ENCODE measurements around the gene SMPD3.

Gene SMPD3

GRCh38 chr16:68403177-68403576 lies 45.1 kb downstream of the SMPD3 start:
- H3K36me3 ChIP-seq (ENCODE audit: insufficient read depth, low read length) = no peaks in the 10 kb centered on the region
- H3K27me3 ChIP-seq (ENCODE audit: insufficient read depth, low read length) = peaks cover 7% of the 10 kb centered on the region
- H3K4me3 ChIP-seq (ENCODE audit: low read depth, low read length) = no peak overlapping the region
- no peaks in the 10 kb centered on the region for H3K79me2 ChIP-seq (ENCODE audit: control insufficient read depth, insufficient read depth, low read length, unreplicated experiment)
- H3K4me1 ChIP-seq (ENCODE audit: control insufficient read depth, insufficient read depth, low read length, unreplicated experiment) = peaks cover 18% of the 10 kb centered on the region
- H3K27ac ChIP-seq (ENCODE audit: low read depth, low read length) = no peak overlapping the region
- no peak overlapping the region for H2AFZ ChIP-seq (ENCODE audit: low read length, unreplicated experiment)

GRCh38 chr16:68402748-68403040 lies 45.6 kb downstream of the SMPD3 start:
- Histone ChIP-seq H3K4me3 (ENCODE audit: low read depth, low read length) (no peak overlapping the region), H3K27me3 (ENCODE audit: insufficient read depth, low read length) (peaks cover 7% of the 10 kb centered on the region), H3K36me3 (ENCODE audit: insufficient read depth, low read length) (no peaks in the 10 kb centered on the region), H3K27ac (ENCODE audit: low read depth, low read length) (no peak overlapping the region), H3K79me2 (ENCODE audit: control insufficient read depth, insufficient read depth, low read length, unreplicated experiment) (no peaks in the 10 kb centered on the region), H3K4me1 (ENCODE audit: control insufficient read depth, insufficient read depth, low read length, unreplicated experiment) (peaks cover 18% of the 10 kb centered on the region), H2AFZ (ENCODE audit: low read length, unreplicated experiment) (no peak overlapping the region)

GRCh38 chr16:68401871-68402747 lies 46.2 kb downstream of the SMPD3 start:
- Histone ChIP-seq H3K79me2 (ENCODE audit: control insufficient read depth, insufficient read depth, low read length, unreplicated experiment) (no peaks in the 10 kb centered on the region), H3K27me3 (ENCODE audit: insufficient read depth, low read length) (peaks cover 7% of the 10 kb centered on the region), H3K27ac (ENCODE audit: low read depth, low read length) (no peak overlapping the region), H3K4me3 (ENCODE audit: low read depth, low read length) (no peak overlapping the region), H3K36me3 (ENCODE audit: insufficient read depth, low read length) (no peaks in the 10 kb centered on the region), H3K4me1 (ENCODE audit: control insufficient read depth, insufficient read depth, low read length, unreplicated experiment) (peaks cover 18% of the 10 kb centered on the region), H2AFZ (ENCODE audit: low read length, unreplicated experiment) (no peak overlapping the region)

- peaks cover 13% of the 10 kb centered on the region for H3K4me1 ChIP-seq (ENCODE audit: control insufficient read depth, insufficient read depth, low read length, unreplicated experiment)
- H2AFZ ChIP-seq (ENCODE audit: low read length, unreplicated experiment) = no peak overlapping the region
- H3K4me3 ChIP-seq (ENCODE audit: low read depth, low read length) = no peak overlapping the region
- no peaks in the 10 kb centered on the region; the same call in 1 of the 2 replicates for H3K27me3 ChIP-seq (ENCODE audit: insufficient read depth, low read length)
- H3K79me2 ChIP-seq (ENCODE audit: control insufficient read depth, insufficient read depth, low read length, unreplicated experiment) = no peaks in the 10 kb centered on the region
- H3K36me3 ChIP-seq (ENCODE audit: insufficient read depth, low read length) = no peaks in the 10 kb centered on the region
- H3K27ac ChIP-seq (ENCODE audit: low read depth, low read length) = no peak overlapping the region
Measured at GRCh38 chr16:68400924-68401460, 47.3 kb downstream of the SMPD3 start.

- Histone ChIP-seq H3K4me1 (ENCODE audit: control insufficient read depth, insufficient read depth, low read length, unreplicated experiment) (peaks cover 13% of the 10 kb centered on the region), H3K79me2 (ENCODE audit: control insufficient read depth, insufficient read depth, low read length, unreplicated experiment) (no peaks in the 10 kb centered on the region), H3K4me3 (ENCODE audit: low read depth, low read length) (no peak overlapping the region), H3K27me3 (ENCODE audit: insufficient read depth, low read length) (no peaks in the 10 kb centered on the region), H3K27ac (ENCODE audit: low read depth, low read length) (no peak overlapping the region), H2AFZ (ENCODE audit: low read length, unreplicated experiment) (no peak overlapping the region), H3K36me3 (ENCODE audit: insufficient read depth, low read length) (no peaks in the 10 kb centered on the region)
Measured at GRCh38 chr16:68400083-68400923, 48.0 kb downstream of the SMPD3 start.

- Histone ChIP-seq H2AFZ (ENCODE audit: low read length, unreplicated experiment) (no peak overlapping the region), H3K4me1 (ENCODE audit: control insufficient read depth, insufficient read depth, low read length, unreplicated experiment) (peaks cover 13% of the 10 kb centered on the region), H3K4me3 (ENCODE audit: low read depth, low read length) (no peak overlapping the region), H3K27me3 (ENCODE audit: insufficient read depth, low read length) (no peaks in the 10 kb centered on the region), H3K36me3 (ENCODE audit: insufficient read depth, low read length) (no peaks in the 10 kb centered on the region), H3K27ac (ENCODE audit: low read depth, low read length) (no peak overlapping the region), H3K79me2 (ENCODE audit: control insufficient read depth, insufficient read depth, low read length, unreplicated experiment) (no peaks in the 10 kb centered on the region)
Measured at GRCh38 chr16:68399456-68399855, 48.9 kb downstream of the SMPD3 start.

GRCh38 chr16:68397710-68398201 lies 50.6 kb downstream of the SMPD3 start:
- Histone ChIP-seq H3K27me3 (ENCODE audit: insufficient read depth, low read length) (no peaks in the 10 kb centered on the region), H3K4me1 (ENCODE audit: control insufficient read depth, insufficient read depth, low read length, unreplicated experiment) (peaks cover 13% of the 10 kb centered on the region), H3K36me3 (ENCODE audit: insufficient read depth, low read length) (no peaks in the 10 kb centered on the region), H3K27ac (ENCODE audit: low read depth, low read length) (no peak overlapping the region), H2AFZ (ENCODE audit: low read length, unreplicated experiment) (no peak overlapping the region), H3K4me3 (ENCODE audit: low read depth, low read length) (no peak overlapping the region), H3K79me2 (ENCODE audit: control insufficient read depth, insufficient read depth, low read length, unreplicated experiment) (no peaks in the 10 kb centered on the region)

GRCh38 chr16:68396481-68396880 lies 51.8 kb downstream of the SMPD3 start:
- Histone ChIP-seq H3K27ac (ENCODE audit: low read depth, low read length) (no peak overlapping the region), H3K79me2 (ENCODE audit: control insufficient read depth, insufficient read depth, low read length, unreplicated experiment) (no peaks in the 10 kb centered on the region), H3K4me1 (ENCODE audit: control insufficient read depth, insufficient read depth, low read length, unreplicated experiment) (peaks cover 5% of the 10 kb centered on the region), H3K4me3 (ENCODE audit: low read depth, low read length) (no peak overlapping the region), H3K27me3 (ENCODE audit: insufficient read depth, low read length) (no peaks in the 10 kb centered on the region), H3K36me3 (ENCODE audit: insufficient read depth, low read length) (no peaks in the 10 kb centered on the region), H2AFZ (ENCODE audit: low read length, unreplicated experiment) (no peak overlapping the region)

- Histone ChIP-seq H3K27ac (ENCODE audit: low read depth, low read length) (no peak overlapping the region), H3K79me2 (ENCODE audit: control insufficient read depth, insufficient read depth, low read length, unreplicated experiment) (no peaks in the 10 kb centered on the region), H2AFZ (ENCODE audit: low read length, unreplicated experiment) (no peak overlapping the region), H3K4me1 (ENCODE audit: control insufficient read depth, insufficient read depth, low read length, unreplicated experiment) (no peaks in the 10 kb centered on the region), H3K27me3 (ENCODE audit: insufficient read depth, low read length) (no peaks in the 10 kb centered on the region), H3K36me3 (ENCODE audit: insufficient read depth, low read length) (no peaks in the 10 kb centered on the region), H3K4me3 (ENCODE audit: low read depth, low read length) (no peak overlapping the region)
Measured at GRCh38 chr16:68395815-68396214, 52.5 kb downstream of the SMPD3 start.

GRCh38 chr16:68395167-68395786 lies 53.0 kb downstream of the SMPD3 start:
- Histone ChIP-seq H3K27ac (ENCODE audit: low read depth, low read length) (no peak overlapping the region), H2AFZ (ENCODE audit: low read length, unreplicated experiment) (no peak overlapping the region), H3K79me2 (ENCODE audit: control insufficient read depth, insufficient read depth, low read length, unreplicated experiment) (no peaks in the 10 kb centered on the region), H3K4me1 (ENCODE audit: control insufficient read depth, insufficient read depth, low read length, unreplicated experiment) (no peaks in the 10 kb centered on the region), H3K36me3 (ENCODE audit: insufficient read depth, low read length) (no peaks in the 10 kb centered on the region), H3K27me3 (ENCODE audit: insufficient read depth, low read length) (no peaks in the 10 kb centered on the region), H3K4me3 (ENCODE audit: low read depth, low read length) (no peak overlapping the region)

Data from ACC112 (cell line).